Stimulated activated CD4-positive, alpha-beta T cell treated with anti-CD3 and anti-CD28 coated beads, Interleukin-15, amount 100 ng/mL, for 48 hours (primary cell): ENCODE results near the gene VPS13C.

Experiments used
- DNase-seq, 2 donors: peaks; one replicate each; pipeline ENCODE4 v3.0.0-alpha.2; 2020; ENCODE audit warnings: low read depth in 2 of 2

The VPS13C gene

DNA sequence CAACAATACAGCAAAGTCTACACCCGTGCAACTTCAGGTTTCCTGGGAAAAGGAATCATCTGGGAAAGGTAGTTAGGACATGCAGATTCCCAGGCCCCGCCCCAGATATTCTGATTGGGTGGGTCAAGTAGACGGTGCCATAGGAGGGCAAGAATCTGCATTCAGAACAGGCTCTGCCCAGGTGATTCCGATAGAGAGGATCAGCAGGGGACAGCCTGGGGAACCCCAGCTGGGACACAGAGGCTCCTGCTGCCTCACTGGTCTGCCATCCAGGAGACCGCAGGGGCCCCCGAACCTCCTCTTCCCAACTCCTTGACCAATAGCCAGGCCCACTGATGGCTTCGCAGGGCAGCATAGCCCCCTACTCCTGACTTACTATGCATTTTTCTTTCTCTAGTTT lies 243.4 kb downstream of the VPS13C start:
- no peak for DNase-seq

DNA sequence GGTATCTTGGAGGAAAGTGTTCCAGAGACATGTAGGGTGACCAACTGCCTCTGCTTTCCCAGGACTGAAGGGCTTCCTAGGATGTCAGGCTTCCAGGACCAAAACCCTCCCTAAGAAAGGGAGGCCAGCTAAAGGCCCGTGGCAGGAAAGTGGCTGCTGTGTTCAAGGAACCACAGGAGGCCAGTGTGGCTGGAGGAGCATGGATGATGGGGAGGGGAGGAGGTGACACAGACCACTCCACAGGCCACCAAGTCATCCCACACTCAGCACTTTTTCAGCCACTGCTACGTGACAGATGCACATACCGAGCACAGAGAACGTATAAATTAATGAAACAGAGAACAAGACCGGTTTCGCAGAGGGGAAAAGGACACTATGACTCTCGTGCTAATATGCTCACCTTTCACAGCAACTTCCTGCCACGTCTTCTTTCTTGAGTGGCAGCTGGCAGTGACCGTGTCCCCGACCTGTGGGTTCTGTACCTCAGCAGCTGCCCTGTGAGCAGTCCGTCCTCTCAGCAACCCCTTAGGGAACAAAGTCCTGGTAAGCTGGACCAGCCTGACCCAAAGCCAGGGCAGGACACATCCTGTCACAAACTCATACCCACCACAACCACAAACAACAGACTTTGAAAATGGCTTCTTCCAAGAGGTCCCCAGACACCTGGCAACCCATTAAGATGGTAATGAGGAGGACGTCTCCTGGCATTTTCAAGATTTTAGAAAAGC lies 244.7 kb downstream of the VPS13C start:
- DNase-seq = no peak

DNA sequence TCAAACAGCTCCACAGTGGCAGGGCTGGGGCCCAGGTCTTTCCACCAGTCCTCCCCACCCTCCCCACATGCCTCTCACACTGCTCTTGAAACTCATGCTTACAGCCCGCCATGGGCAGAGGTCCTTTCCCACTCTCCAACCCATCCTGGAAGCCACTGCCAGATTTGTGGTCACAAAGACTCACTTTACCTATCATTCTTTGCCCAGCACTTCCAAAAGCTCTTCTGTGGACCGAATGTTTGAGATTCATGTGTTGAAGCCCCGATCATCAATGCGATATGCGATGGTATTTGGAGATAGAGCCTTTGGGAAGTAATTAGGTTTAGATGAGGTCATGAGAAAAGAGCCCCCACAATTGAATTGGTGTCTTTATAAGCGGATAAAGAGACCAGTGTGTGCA lies 247.8 kb downstream of the VPS13C start:
- no peak for DNase-seq

DNA sequence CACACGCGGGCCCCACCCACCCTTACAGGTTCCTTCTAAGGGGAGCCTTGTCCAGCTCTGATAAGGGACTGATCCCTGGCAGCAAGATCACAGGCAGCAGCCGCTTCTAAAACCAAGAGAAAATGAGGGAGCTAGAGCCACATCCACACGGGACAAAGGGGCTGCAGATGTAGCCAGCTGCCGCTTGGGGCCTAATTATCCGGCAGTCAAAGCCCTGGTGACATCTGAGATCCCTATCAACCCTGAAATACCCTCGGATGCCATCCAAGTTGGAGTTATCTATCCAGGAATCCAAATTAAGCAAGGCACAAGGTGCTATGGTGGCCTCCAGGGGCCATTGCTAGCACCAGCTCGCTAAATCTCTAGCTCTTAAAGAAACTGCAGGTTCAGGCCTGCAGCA lies 248.3 kb downstream of the VPS13C start:
- no peak for DNase-seq

DNA sequence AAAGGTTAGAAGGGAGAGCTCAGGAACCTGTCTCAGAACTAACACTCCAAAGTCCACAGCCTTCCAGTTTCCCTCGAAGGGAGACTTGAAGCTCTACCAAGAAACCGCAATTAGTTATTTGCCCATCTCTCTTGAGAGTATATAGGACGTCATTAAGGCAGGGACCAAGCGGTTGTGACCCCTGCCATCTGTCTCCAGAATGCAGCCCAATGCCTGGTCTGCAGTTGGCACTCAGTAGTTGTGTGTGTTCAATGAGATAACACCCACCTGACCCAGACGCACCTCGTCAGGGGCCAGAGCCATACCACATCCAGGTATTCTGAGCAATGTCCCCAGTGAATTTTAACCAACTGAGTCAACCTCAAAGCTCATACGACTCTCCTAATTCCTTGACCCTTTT lies 251.0 kb downstream of the VPS13C start:
- no peak for DNase-seq

DNA sequence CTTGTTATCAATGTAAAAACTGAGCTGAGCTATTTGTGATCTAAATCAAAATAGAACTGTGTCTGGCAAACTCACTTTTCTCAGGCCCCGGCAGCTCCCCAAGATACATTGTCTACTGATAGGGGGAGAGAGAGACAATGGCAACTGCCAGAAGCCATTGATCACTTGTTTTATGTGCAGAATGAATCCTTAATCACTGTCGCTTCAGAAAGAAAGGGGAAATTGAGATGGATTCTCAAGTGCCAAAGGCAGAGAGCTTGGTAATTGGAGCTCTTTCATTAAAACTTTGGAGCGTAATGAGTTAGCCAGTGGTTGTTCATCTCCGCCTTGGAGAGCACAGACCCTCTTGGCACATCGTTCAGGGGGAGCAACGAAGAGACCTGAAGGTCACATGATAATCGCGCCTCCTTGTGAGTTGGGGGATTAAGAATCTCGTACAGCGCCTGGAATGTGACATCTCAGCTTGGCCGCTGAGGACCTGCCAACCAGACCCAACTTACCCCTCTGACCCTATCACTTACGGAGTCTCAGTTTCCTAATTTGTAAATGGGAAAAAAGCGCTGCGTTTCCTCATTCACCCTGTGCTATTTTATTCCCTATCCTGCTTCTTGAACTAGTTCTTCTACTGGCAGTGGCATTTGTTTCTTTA lies 252.8 kb downstream of the VPS13C start:
- no peak for DNase-seq
